SKM-1 treated with dmso at 0.1 percent for 144 hours (cell line): Measurements from ENCODE around the gene DDX23.

Experiments used
- DNase-seq: peaks from one replicate; lab custom pipeline; 2025; ENCODE audit not compliant: unreplicated experiment; lab: John Stamatoyannopoulos, UW

The DDX23 gene

GRCh38 chr12:48800971-48801370, 51.0 kb downstream of the DDX23 start:
- DNase-seq, result no peak

GRCh38 chr12:48800457-48800856, 51.5 kb downstream of the DDX23 start:
- no peak for DNase-seq

GRCh38 chr12:48796976-48797375, 55.0 kb downstream of the DDX23 start:
- peak; percentile 13 for DNase-seq

- DNase-seq, result peak; percentile 33
Measured at GRCh38 chr12:48795550-48796455, 56.2 kb downstream of the DDX23 start.

- DNase-seq, result no peak
Measured at GRCh38 chr12:48794870-48795269, 57.1 kb downstream of the DDX23 start.

GRCh38 chr12:48793696-48794095, 58.3 kb downstream of the DDX23 start:
- DNase-seq, result no peak

DNA sequence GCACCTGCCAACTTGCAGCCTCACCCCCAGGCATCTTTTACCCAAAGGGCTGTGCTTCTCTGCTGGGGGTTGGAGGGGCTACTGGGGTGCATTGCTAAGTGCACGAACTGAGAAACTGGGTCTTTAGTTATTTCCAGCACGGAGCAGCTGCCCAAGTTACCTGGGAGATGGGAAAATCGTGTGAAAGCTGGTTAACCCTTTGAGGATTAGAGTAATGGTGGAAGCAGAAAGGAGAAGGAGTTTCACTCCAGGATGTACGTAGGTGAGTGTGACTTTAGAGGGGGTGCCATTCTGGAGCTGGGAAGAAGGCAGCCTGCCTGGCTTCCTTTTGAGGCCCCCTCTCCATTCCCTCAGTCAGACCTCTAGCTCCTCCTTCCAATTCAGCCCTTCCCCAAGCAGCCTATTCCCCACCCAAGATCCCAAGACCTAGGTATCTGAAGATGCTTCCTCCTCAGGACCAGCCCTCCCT, 62.1 kb downstream of the DDX23 start:
- no peak for DNase-seq

DNA sequence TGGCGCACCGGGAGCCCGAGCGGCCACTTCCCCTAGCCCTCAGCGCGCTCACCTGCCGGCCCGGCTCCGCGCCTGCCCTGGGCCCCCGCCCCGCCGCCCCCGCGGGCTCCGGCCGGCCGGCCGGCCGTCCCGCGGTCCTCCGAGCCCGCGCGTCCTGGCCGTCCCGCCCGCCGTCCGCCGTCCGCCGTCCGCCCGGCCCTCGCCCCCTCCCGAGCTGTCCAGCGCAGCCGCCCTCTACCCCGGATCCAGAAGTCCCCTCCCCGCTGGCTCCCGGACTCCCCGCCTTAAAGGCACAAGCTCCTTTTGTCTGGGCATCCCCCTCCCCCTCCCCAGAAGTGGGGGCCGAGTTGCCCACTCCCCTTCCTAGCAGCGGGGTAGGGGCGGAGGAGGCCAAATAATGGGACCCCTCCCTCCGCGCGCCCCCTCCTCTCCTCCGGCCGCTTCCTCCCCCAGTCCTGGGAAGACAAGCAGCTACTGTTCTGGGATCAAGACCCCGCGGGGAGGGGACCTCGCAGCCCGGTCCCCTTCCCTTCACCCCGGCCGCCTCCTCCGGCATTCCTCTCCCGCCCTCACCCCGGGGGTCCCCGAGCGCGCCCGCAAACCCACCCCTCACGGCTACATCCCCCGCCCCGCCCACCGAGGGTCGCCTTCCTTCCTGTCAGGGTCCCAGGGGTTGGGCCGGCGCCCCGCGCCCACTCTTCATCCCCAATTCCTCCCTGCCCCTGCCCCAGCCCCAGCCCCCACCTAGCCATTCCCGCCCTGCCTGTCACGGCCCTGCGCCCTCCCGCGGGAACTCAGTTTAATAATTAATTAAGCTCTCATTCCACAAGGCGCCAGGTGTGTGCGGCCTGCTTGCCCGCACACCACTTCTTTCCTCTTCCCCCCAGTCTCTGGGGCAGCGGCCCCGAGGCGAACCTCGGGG, 62.8 kb downstream of the DDX23 start, which contains the start of gene ADCY6:
TSS of gene ADCY6 (minus strand) at position 236 of the 922 bp plus-strand sequence. CDS start 5,655 bp downstream, outside the sequence.
- peak; percentile 17 for DNase-seq

GRCh38 chr12:48788524-48788853, 63.5 kb downstream of the DDX23 start:
- no peak for DNase-seq

DNA sequence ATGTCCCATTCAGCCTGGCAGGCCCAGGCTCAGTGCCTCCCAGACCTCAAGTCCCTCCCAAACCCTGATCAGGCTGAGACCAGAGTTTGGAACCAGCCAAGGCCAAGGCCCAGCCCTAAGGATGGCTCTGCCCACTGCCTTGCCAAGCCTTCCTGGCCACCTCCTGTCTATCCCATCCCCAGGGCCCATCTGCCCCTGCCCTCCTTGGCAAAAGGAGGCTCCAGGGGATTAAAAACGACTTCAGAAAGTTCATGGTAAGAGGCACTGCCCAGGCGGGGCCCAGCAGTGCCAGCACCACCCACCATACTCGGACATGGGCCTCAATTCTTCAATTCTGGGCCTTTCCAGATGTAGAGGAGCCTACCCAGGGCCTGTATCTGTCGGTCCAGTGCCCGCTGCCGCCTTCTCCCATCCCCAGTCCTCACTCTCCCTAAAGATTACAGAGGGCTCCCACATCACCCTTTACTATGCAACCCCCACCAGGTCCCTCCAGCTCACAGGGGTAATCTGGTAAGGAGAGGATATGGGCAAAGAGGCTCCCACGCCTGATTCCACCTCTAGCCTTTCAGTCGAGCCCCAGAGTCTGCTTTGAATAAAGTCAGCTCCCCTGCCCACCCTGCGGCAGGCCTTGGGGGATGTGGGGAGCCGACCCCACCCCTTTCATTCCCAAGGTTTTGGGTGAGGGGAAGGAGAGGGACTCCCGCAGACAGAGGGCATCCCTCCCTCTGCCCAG, 64.0 kb downstream of the DDX23 start:
- no peak for DNase-seq

GRCh38 chr12:48786591-48787544, 65.1 kb downstream of the DDX23 start:
- no peak for DNase-seq

DNA sequence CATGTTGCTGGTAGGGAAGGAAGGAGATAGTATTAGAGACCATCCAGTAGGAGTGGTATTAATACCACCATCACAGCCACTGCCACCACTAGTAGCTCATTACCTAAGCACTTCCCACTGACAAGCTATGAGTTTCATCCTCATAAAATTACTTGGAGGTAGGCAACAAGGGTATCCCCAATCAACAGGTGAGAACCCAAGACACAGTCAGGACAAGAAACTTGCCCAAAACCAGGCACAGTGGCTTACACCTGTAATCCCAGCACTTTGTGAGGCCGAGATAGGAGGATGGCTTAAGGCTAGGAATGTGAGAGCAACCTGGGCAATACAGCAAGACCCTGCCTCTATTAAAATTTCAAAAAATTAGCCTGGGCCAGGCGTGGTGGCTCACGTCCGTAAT, 68.5 kb downstream of the DDX23 start:
- DNase-seq, result no peak

- DNase-seq, result no peak
Measured at GRCh38 chr12:48782457-48783395, 69.2 kb downstream of the DDX23 start.

GRCh38 chr12:48781750-48782456, 70.1 kb downstream of the DDX23 start:
- no peak for DNase-seq

DNA sequence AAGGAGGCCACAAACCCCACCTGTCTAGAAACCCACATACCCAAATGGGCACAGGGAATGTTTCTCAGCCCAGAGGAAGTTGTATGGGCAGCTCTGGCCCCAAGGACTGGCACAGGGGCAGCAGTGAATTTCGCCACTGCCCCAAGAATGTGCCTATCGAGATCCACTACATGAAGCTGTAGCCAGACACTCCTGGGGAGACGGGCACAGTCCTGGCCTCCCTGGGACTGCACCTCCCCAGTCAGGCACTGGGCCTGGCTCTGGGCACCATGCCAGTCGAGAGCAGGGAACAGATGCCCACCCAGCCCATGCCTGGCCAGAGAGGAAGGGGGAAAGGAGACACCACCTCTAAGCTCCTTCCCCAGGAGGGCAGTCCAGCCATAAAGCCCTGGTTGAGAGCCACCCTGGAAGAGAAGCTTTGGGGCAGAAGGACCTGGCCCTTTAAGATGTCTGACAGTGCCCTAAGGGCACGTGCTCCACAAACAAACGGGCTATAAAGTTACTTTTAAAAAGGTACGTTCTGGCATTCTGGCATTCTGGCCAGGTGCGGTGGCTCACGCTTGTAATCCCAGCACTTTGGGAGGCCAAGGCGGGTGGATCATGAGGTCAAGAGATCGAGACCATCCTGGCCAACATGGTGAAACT, 71.5 kb downstream of the DDX23 start:
- DNase-seq, result no peak

DNA sequence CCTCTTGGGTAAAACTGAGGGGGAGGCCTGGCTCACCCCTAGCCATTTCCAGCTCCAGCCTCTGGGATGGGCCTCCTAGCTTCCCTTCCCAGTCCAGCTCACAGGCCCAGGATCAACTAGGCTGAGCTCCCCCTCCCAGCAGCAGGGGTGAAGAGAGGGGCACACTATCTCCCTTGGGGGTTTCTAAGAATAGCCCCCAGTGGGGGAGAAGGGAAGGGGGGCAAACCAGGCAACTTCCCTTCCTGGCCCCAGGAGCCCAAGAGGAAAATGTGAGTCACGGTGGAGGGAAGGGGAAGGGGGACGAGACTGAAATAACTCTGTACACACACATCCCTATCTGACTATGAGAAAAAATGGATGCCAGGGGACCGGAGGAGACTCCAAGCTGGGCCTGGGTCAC, 72.1 kb downstream of the DDX23 start:
- peak; percentile 40 for DNase-seq
